Heart right ventricle (tissue), 16 donors: Measurements from ENCODE around the gene ZNRF4. TPM values are rescaled to one million over a fixed set of nuclear protein-coding genes. Genes with fewer than 3 reads are reported as not detected.

ENCODE experiments used
- ATAC-seq, 8 donors: fragments of 200-7000 bp; cut with Tn5 transposase; one replicate each; pipeline ENCODE4 v1.9.1; 2020; ENCODE audit warnings: mild to moderate bottlenecking in 8 of 8, moderate library complexity in 8 of 8, moderate number of reproducible peaks in 1 of 8
- DNase-seq, 2 donors: peaks; one replicate each; pipeline ENCODE4 v3.0.0-alpha.2; 2020
- H3K27ac ChIP-seq, 10 donors: fragments of 200-600 bp; sonication (generic) in 2 of 10; one replicate each; pipeline versions ENCODE4 v1.5.0 to v1.8.0; 2020 to 2022; ENCODE audit warnings: mild to moderate bottlenecking in 3 of 10
- H3K27me3 ChIP-seq, 7 donors: fragments of 200-600 bp; one replicate each; pipeline ENCODE4 v1.8.0; 2021 to 2022; ENCODE audit warnings: mild to moderate bottlenecking in 2 of 7
- H3K36me3 ChIP-seq, 9 donors: fragments of 200-600 bp; sonication (generic) in 1 of 9; one replicate each; pipeline versions ENCODE4 v1.5.0 to v1.8.0; 2020 to 2022; ENCODE audit warnings: mild to moderate bottlenecking in 2 of 9
- H3K4me1 ChIP-seq, 9 donors: fragments of 200-600 bp; sonication (generic) in 1 of 9; one replicate each; pipeline versions ENCODE4 v1.5.0 to v1.8.0; 2020 to 2022; ENCODE audit warnings: mild to moderate bottlenecking in 4 of 9
- H3K4me3 ChIP-seq, 10 donors: fragments of 200-600 bp; sonication (generic) in 2 of 10; one replicate each; pipeline versions ENCODE4 v1.5.0 to v1.8.0; 2020 to 2022; ENCODE audit warnings: mild to moderate bottlenecking in 7 of 10, moderate library complexity in 2 of 10
- H3K9me3 ChIP-seq, 11 donors: fragments of 200-600 bp in 10 of 11; sonication (generic) in 2 of 11; one replicate each; pipeline versions ENCODE4 v1.5.0 to v1.8.0; 2013 to 2022; ENCODE audit warnings: mild to moderate bottlenecking in 2 of 11, control low read depth in 1 of 11, moderate library complexity in 1 of 11
- CTCF ChIP-seq, 9 donors: fragments of 200-600 bp; sonication (generic) in 2 of 9; IDR thresholded peaks; one replicate each; pipeline versions ENCODE4 v1.5.0 to v1.8.0; 2021 to 2022; ENCODE audit warnings: antibody characterized with exemption in 9 of 9, mild to moderate bottlenecking in 5 of 9, moderate library complexity in 1 of 9
- WGBS, 2 donors: extraction: QIAGEN DNeasy Blood & Tissue Kit; methylation state at CpG; one replicate each; pipeline ENCODE4 v1.1.7; 2013; ENCODE audit warnings: inconsistent platforms in 1 of 2; 5-methylcytosine and 5-hydroxymethylcytosine counted together
- intact Hi-C, 10 donors: fragments of 100-400 bp; cut with DNase I; formaldehyde crosslinking; loops; one replicate each; pipeline versions ENCODE4 v1.11.1 to v1.14.2; 2022
- polyA plus RNA-seq, 2 donors: library from polyadenylated mRNA; stranded (reverse); fragments of 200-250 nt; gene quantifications; one replicate each; pipeline ENCODE4 v1.2.3, GENCODE V29; 2013
- total RNA-seq, 10 donors: library from RNA; stranded (reverse); fragmentation: NEBNext Ultra II Directional in 3 of 10; extraction: Animal tissue kit (Norgen Biotek cat#: 25700) in 3 of 10; gene quantifications; one replicate each; pipeline versions ENCODE4 v1.2.1 to v1.2.4, GENCODE V29; 2021 to 2023
- donor health status: Arrhythmogenic right ventricular cardiomyopathy.
- donor health status: ischemic (EF 13 %, LVEDD 7.1; RV severe dilation, severe dysfunction).
- donor health status: healthy with polysubstance abuse.
- donor health status: DM: no; HTN: yes; CAD: no.
- donor health status: DM: no; HTN: no; CAD: no.
- donor health status: ischemic (EF 25% LVEDD 6.9; RV normal size, moderate dysfunction).
- donor health status: ischemic (EF 25% LVEDD 5.7; RV mildly dilated, moderate dysfunction).
- donor health status: healthy.
- donor health status: DM: yes; HTN: yes; CAD: no.
- donor health status: Ischemic cardiomyopathy.
- donor health status: ischemic (EF 35%, LVEDD 5.7; RV mildly dilated, moderate dysfunction).
- donor health status: nonischemic (EF 11% LVEDD 7.7; RV severe dilation, severe dysfunction).
- donor health status: DM: yes; HTN: yes; CAD: no.
- donor health status: PGD.
- donor health status: ischemic (EF 29% LVEDD 5.4; RV normal size, mild dysfunction).
- donor health status: nonischemic (EF 23%, LVEDD 6.1; RV moderate dilation, normal function).

ZNRF4 gene
- total and polyA plus RNA-seq, 12 donors: not detected

- TF ChIP-seq CTCF (IDR thresholded peaks at IDR 0.05): no peak
- Histone ChIP-seq H3K36me3 (no peaks in the 10 kb centered on the region), H3K27ac (no peak overlapping the region), H3K9me3 (peaks cover 0 to 6% (median 0%) of the 10 kb centered on the region in 11 donors), H3K4me1 (no peaks in the 10 kb centered on the region), H3K27me3 (peaks cover 0 to 55% (median 39%) of the 10 kb centered on the region in 7 donors), H3K4me3 (no peak overlapping the region)
- no peak for ATAC-seq
- WGBS, 2 donors: 58 to 64% methylated on average over 15 of the region's 15 CpGs
- DNase-seq: no peak
- intact Hi-C loops: no loop called here
Measured at GRCh38 chr19:5448374-5448773, 6.8 kb upstream of the ZNRF4 start.

- Histone ChIP-seq H3K4me3 (no peak overlapping the region), H3K36me3 (no peaks in the 10 kb centered on the region), H3K9me3 (peaks cover 0 to 6% (median 0%) of the 10 kb centered on the region in 11 donors), H3K27ac (no peak overlapping the region), H3K4me1 (no peaks in the 10 kb centered on the region), H3K27me3 (peaks cover 0 to 50% (median 34%) of the 10 kb centered on the region in 7 donors)
- ATAC-seq (no peak), DNase-seq (no peak)
- intact Hi-C loops: no loop called here
- WGBS, 2 donors: 58 to 60% methylated on average over 9 of the region's 9 CpGs
- no peak for TF ChIP-seq CTCF (IDR thresholded peaks at IDR 0.05)
Measured at GRCh38 chr19:5450482-5451126, 4.6 kb upstream of the ZNRF4 start.

GRCh38 chr19:5451494-5451893 is 3.7 kb upstream of the ZNRF4 start:
- no peak for TF ChIP-seq CTCF (IDR thresholded peaks at IDR 0.05)

GRCh38 chr19:5452594-5453565 is 2.3 kb upstream of the ZNRF4 start:
- Histone ChIP-seq H3K27me3 (peaks cover 0 to 35% (median 19%) of the 10 kb centered on the region in 7 donors), H3K27ac (no peak overlapping the region), H3K36me3 (no peaks in the 10 kb centered on the region), H3K9me3 (peaks cover 0 to 6% (median 0%) of the 10 kb centered on the region in 11 donors), H3K4me3 (no peak overlapping the region), H3K4me1 (no peaks in the 10 kb centered on the region)
- DNase-seq (no peak), ATAC-seq (no peak)
- no peak for TF ChIP-seq CTCF (IDR thresholded peaks at IDR 0.05)
- WGBS, 2 donors: 82 to 84% methylated on average over 16 of the region's 16 CpGs
- intact Hi-C loops: no loop called here

More at GRCh38 chr19:5451494-5451893, 3.7 kb upstream of the ZNRF4 start:
- Histone ChIP-seq H3K4me1 (no peaks in the 10 kb centered on the region), H3K36me3 (no peaks in the 10 kb centered on the region), H3K27me3 (peaks cover 0 to 49% (median 33%) of the 10 kb centered on the region in 7 donors), H3K4me3 (no peak overlapping the region), H3K9me3 (peaks cover 0 to 6% (median 0%) of the 10 kb centered on the region in 11 donors), H3K27ac (no peak overlapping the region)
- 63 to 73% methylated on average over 10 of the region's 10 CpGs for WGBS, 2 donors
- no peak for DNase-seq
- intact Hi-C loops: no loop called here
- ATAC-seq: no peak
